ENCODE measurements around the gene ALDH3B2.

DNA sequence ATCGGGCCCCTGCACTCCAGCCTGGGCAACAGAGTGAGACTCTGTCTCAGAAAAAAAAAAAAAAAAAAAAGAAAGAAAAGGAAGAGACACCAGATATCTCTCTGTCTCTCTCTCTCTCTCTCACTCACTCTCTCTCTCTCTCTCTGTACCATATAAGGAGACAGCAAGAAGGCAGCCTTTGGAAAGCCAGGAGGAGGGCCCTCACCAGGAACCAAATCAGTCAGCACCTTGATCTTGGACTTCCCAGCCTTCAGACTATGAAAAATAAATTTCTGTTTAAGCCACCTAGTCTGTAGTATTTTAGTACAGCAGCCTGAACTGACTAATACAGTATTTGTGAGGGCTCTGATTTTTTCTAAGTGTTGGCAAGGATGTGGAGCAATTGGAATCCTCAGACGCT is 13.6 kb upstream of the ALDH3B2 start:
- TF ChIP-seq, protein P1, sequence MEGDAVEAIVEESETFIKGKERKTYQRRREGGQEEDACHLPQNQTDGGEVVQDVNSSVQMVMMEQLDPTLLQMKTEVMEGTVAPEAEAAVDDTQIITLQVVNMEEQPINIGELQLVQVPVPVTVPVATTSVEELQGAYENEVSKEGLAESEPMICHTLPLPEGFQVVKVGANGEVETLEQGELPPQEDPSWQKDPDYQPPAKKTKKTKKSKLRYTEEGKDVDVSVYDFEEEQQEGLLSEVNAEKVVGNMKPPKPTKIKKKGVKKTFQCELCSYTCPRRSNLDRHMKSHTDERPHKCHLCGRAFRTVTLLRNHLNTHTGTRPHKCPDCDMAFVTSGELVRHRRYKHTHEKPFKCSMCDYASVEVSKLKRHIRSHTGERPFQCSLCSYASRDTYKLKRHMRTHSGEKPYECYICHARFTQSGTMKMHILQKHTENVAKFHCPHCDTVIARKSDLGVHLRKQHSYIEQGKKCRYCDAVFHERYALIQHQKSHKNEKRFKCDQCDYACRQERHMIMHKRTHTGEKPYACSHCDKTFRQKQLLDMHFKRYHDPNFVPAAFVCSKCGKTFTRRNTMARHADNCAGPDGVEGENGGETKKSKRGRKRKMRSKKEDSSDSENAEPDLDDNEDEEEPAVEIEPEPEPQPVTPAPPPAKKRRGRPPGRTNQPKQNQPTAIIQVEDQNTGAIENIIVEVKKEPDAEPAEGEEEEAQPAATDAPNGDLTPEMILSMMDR (conservative IDR thresholded peaks at IDR 0.05): no peak
- TF ChIP-seq ZFX (IDR thresholded peaks at IDR 0.05): no peak

Data from C4-2B (cell line).